Suprapubic skin (tissue), 4 donors: ENCODE measurements around the gene NCOA6. TPM values are rescaled to one million over a fixed set of nuclear protein-coding genes. Genes with fewer than 3 reads are reported as not detected.

ENCODE experiments used
- DNase-seq, 2 donors: peaks; one replicate each; pipeline ENCODE4 v3.0.0-alpha.2; 2019; ENCODE audit warnings: low spot score in 2 of 2
- H3K27ac ChIP-seq: fragments of 200-600 bp; sonication (generic); one replicate; pipeline ENCODE4 v1.5.1; 2019
- H3K27me3 ChIP-seq: fragments of 200-600 bp; sonication (generic); one replicate; pipeline ENCODE4 v1.5.1; 2019
- H3K36me3 ChIP-seq: fragments of 200-600 bp; sonication (generic); one replicate; pipeline ENCODE4 v1.5.1; 2019
- H3K4me1 ChIP-seq: fragments of 200-600 bp; sonication (generic); one replicate; pipeline ENCODE4 v1.5.1; 2019
- H3K4me3 ChIP-seq: fragments of 200-600 bp; sonication (generic); one replicate; pipeline ENCODE4 v1.5.1; 2019; ENCODE audit warnings: mild to moderate bottlenecking
- H3K9me3 ChIP-seq: fragments of 200-600 bp; sonication (generic); one replicate; pipeline ENCODE4 v1.5.1; 2019
- EP300 ChIP-seq: sonication (generic); formaldehyde crosslinking; IDR thresholded peaks from one replicate; pipeline ENCODE4 v1.6.1; 2017; ENCODE audit warnings: antibody characterized with exemption
- POLR2A ChIP-seq, 2 donors: fragments of 450-650 bp; IDR thresholded peaks; one replicate each; pipeline ENCODE4 v1.6.1; 2017; ENCODE audit warnings: antibody characterized with exemption in 2 of 2, mild to moderate bottlenecking in 2 of 2, moderate library complexity in 2 of 2
- POLR2AphosphoS5 ChIP-seq, 3 donors: sonication (generic); formaldehyde crosslinking; IDR thresholded peaks; one replicate each; pipeline ENCODE4 v1.6.1; 2017; ENCODE audit warnings: antibody characterized with exemption in 3 of 3
- WGBS: methylation state at CpG from one replicate; pipeline ENCODE4 v1.1.5; 2018; 5-methylcytosine and 5-hydroxymethylcytosine counted together
- total RNA-seq, 4 donors: library from RNA; depleted of rRNA; stranded (reverse); fragments of >200 nt; gene quantifications; one replicate each; pipeline ENCODE4 v1.1.0, GENCODE V29; 2016
- TF ChIP-seq, protein P1 (sequence below), 2 donors: fragments of 200-600 bp in 1 of 2; fragments of 450-650 bp in 1 of 2; sonication (generic) in 1 of 2; IDR thresholded peaks; one replicate each; pipeline ENCODE4 v1.5.1; 2016 to 2019; ENCODE audit warnings: antibody characterized with exemption in 2 of 2, mild to moderate bottlenecking in 1 of 2, moderate library complexity in 1 of 2

The NCOA6 gene
- total RNA-seq, 4 donors from 2014 or later: 27.7 to 48.4 (median 40.5) TPM

DNA sequence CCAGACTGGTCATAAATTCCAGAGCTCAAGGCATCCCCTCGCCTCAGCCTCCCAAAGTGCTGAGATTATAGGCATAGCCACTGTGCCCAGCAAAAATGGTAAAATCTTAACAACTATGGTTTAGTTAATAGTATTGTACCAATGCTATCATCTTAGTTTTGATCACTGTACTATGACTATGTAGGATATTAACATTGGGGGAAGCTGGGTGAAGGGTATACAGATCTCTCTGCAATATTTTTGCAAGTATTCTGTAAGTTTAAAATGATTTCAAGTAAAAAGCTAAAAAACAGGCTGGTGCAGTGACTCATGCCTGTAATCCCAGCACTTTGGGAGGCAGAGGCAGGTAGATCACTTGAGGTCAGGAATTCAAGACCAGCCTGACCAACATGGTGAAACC lies 156.4 kb downstream of the NCOA6 start:
- Histone ChIP-seq H3K27ac (no peak overlapping the region), H3K27me3 (no peaks in the 10 kb centered on the region), H3K4me1 (no peaks in the 10 kb centered on the region), H3K9me3 (no peaks in the 10 kb centered on the region), H3K36me3 (no peaks in the 10 kb centered on the region), H3K4me3 (no peak overlapping the region)
- TF ChIP-seq POLR2A (IDR thresholded peaks at IDR 0.05) (no peak), POLR2AphosphoS5 (IDR thresholded peaks at IDR 0.05) (no peak), EP300 (no peak)
- TF ChIP-seq, protein P1, sequence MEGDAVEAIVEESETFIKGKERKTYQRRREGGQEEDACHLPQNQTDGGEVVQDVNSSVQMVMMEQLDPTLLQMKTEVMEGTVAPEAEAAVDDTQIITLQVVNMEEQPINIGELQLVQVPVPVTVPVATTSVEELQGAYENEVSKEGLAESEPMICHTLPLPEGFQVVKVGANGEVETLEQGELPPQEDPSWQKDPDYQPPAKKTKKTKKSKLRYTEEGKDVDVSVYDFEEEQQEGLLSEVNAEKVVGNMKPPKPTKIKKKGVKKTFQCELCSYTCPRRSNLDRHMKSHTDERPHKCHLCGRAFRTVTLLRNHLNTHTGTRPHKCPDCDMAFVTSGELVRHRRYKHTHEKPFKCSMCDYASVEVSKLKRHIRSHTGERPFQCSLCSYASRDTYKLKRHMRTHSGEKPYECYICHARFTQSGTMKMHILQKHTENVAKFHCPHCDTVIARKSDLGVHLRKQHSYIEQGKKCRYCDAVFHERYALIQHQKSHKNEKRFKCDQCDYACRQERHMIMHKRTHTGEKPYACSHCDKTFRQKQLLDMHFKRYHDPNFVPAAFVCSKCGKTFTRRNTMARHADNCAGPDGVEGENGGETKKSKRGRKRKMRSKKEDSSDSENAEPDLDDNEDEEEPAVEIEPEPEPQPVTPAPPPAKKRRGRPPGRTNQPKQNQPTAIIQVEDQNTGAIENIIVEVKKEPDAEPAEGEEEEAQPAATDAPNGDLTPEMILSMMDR (IDR thresholded peaks at IDR 0.05): no peak
- no peak for DNase-seq
- WGBS: 100% methylated on average over 1 of the region's 1 CpG

Other genes starting within 250 kb of the NCOA6 start
- 10 to 100 TPM; 13.6 to 21.7 (median 16.2) TPM for gene PIGU, start 148.6 kb downstream of the NCOA6 start, total RNA-seq
- gene TP53INP2, start 121.3 kb downstream of the NCOA6 start, total RNA-seq: 10 to 100 TPM in 2 of 4 donors, 1 to 10 TPM in 2; 8.1 to 19.4 (median 10.7) TPM
- gene GGT7, start 47.2 kb upstream of the NCOA6 start, total RNA-seq: 10 to 100 TPM in 3 of 4 donors, 1 to 10 TPM in 1; 4.3 to 13.1 (median 11.1) TPM
- gene ACSS2, start 51.0 kb upstream of the NCOA6 start, total RNA-seq: 100 to 1,000 TPM in 1 of 4 donors, 10 to 100 TPM in 3; 58.9 to 114 (median 85.3) TPM
- 10 to 100 TPM; 56.5 to 86.7 (median 75.2) TPM for gene GSS, start 130.2 kb upstream of the NCOA6 start, total RNA-seq
- under 1 TPM in 3 of 4 donors, not detected in 1; 0.18 to 0.97 (median 0.30) TPM for gene MYH7B, start 130.2 kb upstream of the NCOA6 start, total RNA-seq